HepG2 (cell line): ENCODE measurements around the gene C14orf93. TPM values are rescaled to one million over a fixed set of nuclear protein-coding genes. Genes with fewer than 3 reads are reported as not detected.

Source experiments
- AKNA ChIP-seq: sonication (generic); formaldehyde crosslinking; IDR thresholded peaks from 2 replicates; pipeline ENCODE4 v1.4.0; 2020; ENCODE audit warnings: missing genetic modification reagents, borderline replicate concordance
- CERS6 ChIP-seq: sonication (generic); formaldehyde crosslinking; IDR thresholded peaks from 2 replicates; pipeline ENCODE4 v1.5.0; 2020; ENCODE audit warnings: missing genetic modification reagents
- FIP1L1 ChIP-seq: fragments of 200-400 bp; formaldehyde crosslinking; IDR thresholded peaks from 2 replicates; pipeline ENCODE4 v1.6.1; 2018; ENCODE audit warnings: low read depth, mild to moderate bottlenecking, low read length, moderate library complexity, borderline replicate concordance; ENCODE audit not compliant: insufficient read depth
- GTF2F1 ChIP-seq: fragments of 150-350 bp; IDR thresholded peaks from 2 replicates; pipeline ENCODE4 v1.6.1; 2014; ENCODE audit warnings: low read length
- PATZ1 ChIP-seq: sonication (generic); formaldehyde crosslinking; IDR thresholded peaks from 2 replicates; pipeline ENCODE4 v1.4.0; 2020; ENCODE audit warnings: missing genetic modification reagents
- PITX1 ChIP-seq: sonication (generic); formaldehyde crosslinking; IDR thresholded peaks from 2 replicates; pipeline ENCODE4 v1.5.1; 2020; ENCODE audit warnings: mild to moderate bottlenecking, missing genetic modification reagents
- SALL1 ChIP-seq: sonication (generic); formaldehyde crosslinking; IDR thresholded peaks from 2 replicates; pipeline ENCODE4 v1.8.0; 2022; ENCODE audit warnings: mild to moderate bottlenecking, missing genetic modification reagents
- ZFP82 ChIP-seq: sonication (generic); formaldehyde crosslinking; IDR thresholded peaks from 2 replicates; pipeline ENCODE4 v1.5.1; 2020; ENCODE audit warnings: mild to moderate bottlenecking, missing genetic modification reagents, borderline replicate concordance
- ZNF10 ChIP-seq: sonication (generic); formaldehyde crosslinking; IDR thresholded peaks from 2 replicates; pipeline ENCODE4 v1.4.0; 2020; ENCODE audit warnings: mild to moderate bottlenecking, low read depth, missing genetic modification reagents, borderline replicate concordance
- ZNF354B ChIP-seq: sonication (generic); formaldehyde crosslinking; IDR thresholded peaks from 2 replicates; pipeline ENCODE4 v1.8.0; 2022; ENCODE audit warnings: mild to moderate bottlenecking, missing genetic modification reagents
- ZNF713 ChIP-seq: sonication (generic); formaldehyde crosslinking; IDR thresholded peaks from 2 replicates; pipeline ENCODE4 v1.4.0; 2020; ENCODE audit warnings: mild to moderate bottlenecking, missing genetic modification reagents
- ZNF883 ChIP-seq: sonication (generic); formaldehyde crosslinking; IDR thresholded peaks from 2 replicates; pipeline ENCODE4 v1.5.1; 2020; ENCODE audit warnings: mild to moderate bottlenecking, missing genetic modification reagents; ENCODE audit errors: not compliant biosample characterization
- polyA plus RNA-seq, 8 experiments: library from polyadenylated mRNA; depleted of rRNA in 3 of 8; stranded (reverse) in 7 of 8; unstranded in 1 of 8; fragments of >200 nt; fragmentation: Illumina TruSeq in 4 of 8; extraction: Trizol in 4 of 8; gene quantifications; 2 replicates each; pipeline versions ENCODE4 v1.2.1 to v1.2.3, GENCODE V29; 2011 to 2016; ENCODE audit warnings: low read depth in 4 of 8, missing spikeins in 1 of 8, mixed read lengths in 1 of 8; ENCODE audit not compliant: insufficient read depth in 1 of 8
- total RNA-seq, 5 experiments: library from RNA; depleted of rRNA; stranded (reverse); fragments of >200 nt; fragmentation: Illumina TruSeq; extraction: Trizol; gene quantifications; 2 replicates each; pipeline ENCODE4 v1.2.3, GENCODE V29; 2016; ENCODE audit warnings: low read depth in 1 of 5
- TF ChIP-seq, protein P1 (sequence below): sonication (generic); formaldehyde crosslinking; IDR thresholded peaks from 2 replicates; pipeline ENCODE4 v1.5.1; 2020; ENCODE audit warnings: missing genetic modification reagents, mild to moderate bottlenecking, borderline replicate concordance
- TF ChIP-seq, protein P2 (sequence below): sonication (generic); formaldehyde crosslinking; IDR thresholded peaks from 2 replicates; pipeline ENCODE4 v1.5.1; 2020; ENCODE audit warnings: mild to moderate bottlenecking, missing genetic modification reagents, moderate library complexity

Gene C14orf93
- total and polyA plus RNA-seq, 2 of the 13 experiments (the other 11 are each of a cell fraction or from before 2014, with no cell fraction given): 11.4 to 22.5 TPM

DNA sequence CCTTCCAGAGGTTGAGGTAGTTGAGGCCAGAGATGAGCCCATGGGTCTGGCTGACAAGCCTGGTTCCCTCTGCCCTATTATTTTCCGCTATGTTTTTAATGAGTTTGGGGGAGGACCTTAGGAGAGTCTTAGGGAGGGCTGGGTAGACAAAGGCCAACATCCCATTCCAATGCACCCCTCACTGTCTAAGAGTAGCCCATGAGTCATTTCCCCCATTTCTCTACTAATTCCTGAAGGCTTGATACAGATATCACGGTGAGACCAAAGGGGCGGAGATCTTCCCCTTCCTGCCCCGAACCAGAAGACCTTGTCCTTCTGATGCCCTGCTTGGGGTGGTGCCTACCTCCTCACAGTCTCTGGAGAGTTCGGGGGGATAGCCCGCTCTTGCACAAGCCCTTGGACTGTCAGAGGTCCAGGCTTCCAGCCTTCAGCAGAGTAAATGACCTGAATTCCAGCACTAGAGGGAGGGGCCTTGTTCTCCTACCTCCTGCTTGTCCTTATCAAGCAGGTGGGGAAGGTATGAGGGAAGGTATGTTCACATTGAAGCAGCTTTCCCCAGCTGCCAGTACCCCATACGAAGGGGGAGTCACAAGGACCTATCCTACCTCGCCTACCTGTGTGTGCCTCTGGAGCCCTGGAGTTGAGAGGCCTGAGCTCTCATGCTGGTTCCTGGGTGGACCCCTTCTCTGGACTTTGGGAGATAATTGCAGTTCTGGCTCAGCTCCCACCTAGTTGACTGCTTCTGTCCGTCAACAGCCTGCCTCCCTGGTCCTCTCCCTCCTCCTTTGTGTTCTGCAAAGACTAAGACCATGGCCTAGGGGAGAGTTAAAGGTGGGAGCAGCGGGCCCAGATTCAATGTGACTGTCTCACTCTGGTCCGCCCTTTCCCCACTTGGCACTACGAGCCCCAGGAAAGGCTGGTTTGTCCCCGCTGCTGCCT, 35.7 kb upstream of the C14orf93 start (continued):
- TF ChIP-seq AKNA (CRISPR knock-in tag): no peak
- TF ChIP-seq, protein P1, sequence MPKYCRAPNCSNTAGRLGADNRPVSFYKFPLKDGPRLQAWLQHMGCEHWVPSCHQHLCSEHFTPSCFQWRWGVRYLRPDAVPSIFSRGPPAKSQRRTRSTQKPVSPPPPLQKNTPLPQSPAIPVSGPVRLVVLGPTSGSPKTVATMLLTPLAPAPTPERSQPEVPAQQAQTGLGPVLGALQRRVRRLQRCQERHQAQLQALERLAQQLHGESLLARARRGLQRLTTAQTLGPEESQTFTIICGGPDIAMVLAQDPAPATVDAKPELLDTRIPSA (CRISPR knock-in tag): no peak
- no peak for TF ChIP-seq CERS6 (CRISPR knock-in tag)
- no peak for TF ChIP-seq ZNF10 (CRISPR knock-in tag)
- TF ChIP-seq ZNF713 (CRISPR knock-in tag): no peak
- peak; percentile 37; the same call in 1 of the 2 replicates for TF ChIP-seq SALL1 (CRISPR knock-in tag)
- 0 out of 2 replicates have a peak, but pooled peaks have one; percentile 23 for TF ChIP-seq PITX1
- TF ChIP-seq FIP1L1: no peak
- TF ChIP-seq PATZ1 (CRISPR knock-in tag): peak; percentile 28; the same call in 1 of the 2 replicates
- no peak for TF ChIP-seq ZNF354B (CRISPR knock-in tag)
- TF ChIP-seq, protein P2, sequence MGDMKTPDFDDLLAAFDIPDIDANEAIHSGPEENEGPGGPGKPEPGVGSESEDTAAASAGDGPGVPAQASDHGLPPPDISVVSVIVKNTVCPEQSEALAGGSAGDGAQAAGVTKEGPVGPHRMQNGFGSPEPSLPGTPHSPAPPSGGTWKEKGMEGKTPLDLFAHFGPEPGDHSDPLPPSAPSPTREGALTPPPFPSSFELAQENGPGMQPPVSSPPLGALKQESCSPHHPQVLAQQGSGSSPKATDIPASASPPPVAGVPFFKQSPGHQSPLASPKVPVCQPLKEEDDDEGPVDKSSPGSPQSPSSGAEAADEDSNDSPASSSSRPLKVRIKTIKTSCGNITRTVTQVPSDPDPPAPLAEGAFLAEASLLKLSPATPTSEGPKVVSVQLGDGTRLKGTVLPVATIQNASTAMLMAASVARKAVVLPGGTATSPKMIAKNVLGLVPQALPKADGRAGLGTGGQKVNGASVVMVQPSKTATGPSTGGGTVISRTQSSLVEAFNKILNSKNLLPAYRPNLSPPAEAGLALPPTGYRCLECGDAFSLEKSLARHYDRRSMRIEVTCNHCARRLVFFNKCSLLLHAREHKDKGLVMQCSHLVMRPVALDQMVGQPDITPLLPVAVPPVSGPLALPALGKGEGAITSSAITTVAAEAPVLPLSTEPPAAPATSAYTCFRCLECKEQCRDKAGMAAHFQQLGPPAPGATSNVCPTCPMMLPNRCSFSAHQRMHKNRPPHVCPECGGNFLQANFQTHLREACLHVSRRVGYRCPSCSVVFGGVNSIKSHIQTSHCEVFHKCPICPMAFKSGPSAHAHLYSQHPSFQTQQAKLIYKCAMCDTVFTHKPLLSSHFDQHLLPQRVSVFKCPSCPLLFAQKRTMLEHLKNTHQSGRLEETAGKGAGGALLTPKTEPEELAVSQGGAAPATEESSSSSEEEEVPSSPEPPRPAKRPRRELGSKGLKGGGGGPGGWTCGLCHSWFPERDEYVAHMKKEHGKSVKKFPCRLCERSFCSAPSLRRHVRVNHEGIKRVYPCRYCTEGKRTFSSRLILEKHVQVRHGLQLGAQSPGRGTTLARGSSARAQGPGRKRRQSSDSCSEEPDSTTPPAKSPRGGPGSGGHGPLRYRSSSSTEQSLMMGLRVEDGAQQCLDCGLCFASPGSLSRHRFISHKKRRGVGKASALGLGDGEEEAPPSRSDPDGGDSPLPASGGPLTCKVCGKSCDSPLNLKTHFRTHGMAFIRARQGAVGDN: peak; percentile 27
- TF ChIP-seq GTF2F1: no peak
- TF ChIP-seq ZNF883 (CRISPR knock-in tag): peak; percentile 59
- TF ChIP-seq ZFP82 (CRISPR knock-in tag): no peak
